GM12892 (cell line): ENCODE results near the gene KCNIP4.
"Not testable (repeated sequence)": the region's sequence is repeated elsewhere in the genome, so short reads cannot be mapped to it uniquely, and the experiment has no call there.

ENCODE experiments used
- DNase-seq: peaks from one replicate; pipeline ENCODE4 v3.0.0; 2011; ENCODE audit not compliant: insufficient read length
- FAIRE-seq: peaks from 2 replicates; lab custom pipeline; 2011; peaks lifted over from hg19 to GRCh38; lab: Jason Lieb, UNC
- POLR2A ChIP-seq: IDR thresholded peaks from 2 replicates; pipeline ENCODE4 v1.6.1; 2011; ENCODE audit warnings: low read depth, low read length, control low read depth
- POLR2AphosphoS5 ChIP-seq: IDR thresholded peaks from 2 replicates; pipeline ENCODE4 v1.6.1; 2011; ENCODE audit warnings: low read depth, low read length, control low read depth
- TAF1 ChIP-seq: IDR thresholded peaks from 2 replicates; pipeline ENCODE4 v1.6.1; 2011; ENCODE audit warnings: low read depth, mild to moderate bottlenecking, control low read depth, low read length, borderline replicate concordance

KCNIP4 gene

DNA sequence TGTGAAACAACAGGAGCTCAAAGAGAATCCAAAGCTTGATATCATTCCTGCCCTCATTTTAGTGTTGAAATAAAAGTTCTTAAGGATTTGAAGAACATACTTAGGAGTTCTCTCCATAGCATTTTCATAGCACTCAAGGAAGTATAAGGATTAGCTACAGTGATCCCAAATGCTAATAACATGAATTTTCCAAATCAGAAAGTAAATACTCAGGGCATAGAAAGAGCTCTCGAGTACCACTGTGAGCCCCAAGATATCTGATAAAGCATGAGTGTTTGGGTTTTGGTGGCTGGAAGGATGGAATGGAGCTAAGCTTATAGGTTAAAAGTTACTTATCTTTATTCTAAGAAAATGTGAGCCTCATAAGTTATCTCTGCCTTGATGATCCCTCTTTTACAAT lies 584.9 kb downstream of the KCNIP4 start:
- FAIRE-seq (no peak), DNase-seq (no peak)
- TF ChIP-seq POLR2A, result no peak
- no peak for TF ChIP-seq TAF1
- TF ChIP-seq POLR2AphosphoS5, result no peak

DNA sequence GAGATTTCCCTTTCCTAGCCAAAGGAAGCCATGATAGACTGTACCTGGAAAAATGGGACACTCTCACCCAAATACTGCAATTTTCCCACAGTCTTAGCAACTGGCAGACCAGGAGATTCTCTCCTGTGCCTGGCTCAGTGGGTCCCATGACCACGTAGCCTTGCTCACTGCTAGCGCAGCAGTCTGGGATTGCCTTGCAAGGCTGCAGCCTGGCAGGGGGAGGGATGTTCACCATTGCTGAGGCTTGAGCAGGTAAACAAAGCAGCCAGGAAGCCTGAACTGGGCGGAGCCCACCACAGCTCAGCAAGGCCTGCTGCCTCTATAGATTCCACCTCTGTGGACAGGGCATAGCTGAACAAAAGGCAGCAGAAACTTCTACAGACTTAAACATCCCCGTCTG lies 596.2 kb downstream of the KCNIP4 start:
- DNase-seq, FAIRE-seq: not testable (repeated sequence)

DNA sequence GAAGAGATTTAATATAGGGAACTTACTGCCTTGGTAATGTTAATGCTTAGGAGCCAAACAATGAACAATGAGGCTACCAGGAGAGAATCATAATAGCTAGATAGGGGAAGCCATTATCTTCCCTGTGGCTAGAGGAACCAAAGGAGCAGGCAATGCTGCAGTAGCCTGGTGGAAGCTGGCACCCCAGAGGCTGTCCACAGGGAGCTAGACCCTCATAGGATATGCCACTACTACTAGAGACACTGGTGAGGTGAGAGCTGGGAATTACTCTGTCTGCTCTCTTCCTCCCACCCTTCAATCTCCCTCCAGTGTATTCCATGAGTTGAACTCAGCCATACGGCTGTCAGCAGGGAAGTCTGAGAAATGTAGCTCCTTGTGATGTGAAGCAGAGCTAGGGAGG lies 601.4 kb downstream of the KCNIP4 start:
- FAIRE-seq (no peak), DNase-seq (no peak)
- TF ChIP-seq TAF1, result no peak
- no peak for TF ChIP-seq POLR2AphosphoS5
- no peak for TF ChIP-seq POLR2A

DNA sequence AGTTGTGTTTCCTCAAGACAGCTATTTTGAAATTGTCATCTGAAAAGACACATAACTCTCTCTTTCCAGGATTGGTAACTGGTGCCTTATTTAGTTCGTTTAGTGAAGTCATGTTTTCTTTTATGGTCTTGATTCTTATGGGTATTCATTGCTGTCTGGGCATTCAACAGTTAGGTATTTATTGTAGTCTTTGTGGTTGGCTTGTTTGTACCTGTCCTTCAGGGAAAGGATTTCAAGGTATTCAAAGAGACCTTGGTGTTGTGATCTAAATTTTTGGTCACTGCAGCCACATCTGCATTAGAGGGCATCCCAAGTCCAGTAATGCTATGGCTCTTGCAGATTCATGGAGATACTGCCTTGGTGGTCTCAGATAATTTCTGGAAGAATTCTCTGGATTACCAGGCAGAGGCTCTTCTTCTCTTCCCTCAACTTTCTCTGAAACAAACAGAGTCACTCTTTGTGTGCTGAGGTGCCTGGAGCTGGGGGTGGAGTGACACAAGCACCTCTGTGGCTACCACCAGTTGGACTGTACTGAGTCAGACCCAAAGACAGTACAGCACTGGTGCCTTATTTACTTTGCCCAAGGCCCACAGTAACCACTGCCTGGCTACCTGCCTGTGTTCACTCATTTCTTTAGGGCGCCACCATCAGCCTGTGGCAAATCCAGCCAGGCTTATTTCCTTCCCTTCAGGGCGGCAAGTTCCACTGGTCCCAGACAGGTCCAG lies 620.4 kb downstream of the KCNIP4 start:
- no peak for DNase-seq
- TF ChIP-seq TAF1, result no peak
- FAIRE-seq, result no peak

DNA sequence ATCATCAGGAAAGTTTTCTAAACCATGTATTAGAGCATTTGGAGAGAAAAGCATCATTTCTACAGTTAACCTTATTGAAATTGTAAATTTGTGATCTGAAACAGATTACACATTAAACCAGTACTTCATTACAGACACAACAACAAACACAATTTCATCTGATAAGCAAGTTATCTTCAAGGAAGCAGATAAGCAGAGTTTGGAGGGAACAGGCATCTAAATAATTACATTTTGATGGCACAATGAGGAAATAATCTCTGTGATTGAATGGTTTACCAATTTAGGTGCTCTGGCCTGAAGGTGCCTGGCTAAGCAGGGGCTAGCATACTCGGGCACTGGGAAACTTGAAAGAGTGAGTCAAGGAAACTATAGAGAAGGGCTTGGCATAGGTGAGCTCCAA lies 628.5 kb downstream of the KCNIP4 start:
- DNase-seq (no peak), FAIRE-seq (no peak)
- TF ChIP-seq POLR2AphosphoS5 (no peak), TAF1 (no peak), POLR2A (no peak)

DNA sequence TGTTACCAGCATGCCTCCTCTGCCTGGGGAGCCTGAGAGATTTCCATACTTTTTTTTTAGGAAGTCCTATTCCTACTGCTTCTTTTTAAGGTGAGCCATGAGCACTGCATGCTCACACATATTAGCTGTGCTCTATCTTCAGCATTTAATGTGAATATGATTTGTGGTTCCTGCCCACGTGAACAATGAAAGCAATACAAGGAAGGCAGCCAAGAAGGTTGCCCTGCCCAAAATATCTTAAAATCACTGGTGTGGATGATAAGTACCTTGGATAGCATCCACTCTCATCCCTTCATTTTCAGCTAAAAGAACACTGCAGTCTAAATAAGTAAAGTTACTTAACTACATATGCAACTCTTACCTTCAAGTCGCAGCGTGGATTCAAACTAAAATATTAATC lies 640.9 kb downstream of the KCNIP4 start:
- no peak for TF ChIP-seq TAF1
- TF ChIP-seq POLR2AphosphoS5, result no peak
- no peak for TF ChIP-seq POLR2A
- no peak for DNase-seq
- no peak for FAIRE-seq

DNA sequence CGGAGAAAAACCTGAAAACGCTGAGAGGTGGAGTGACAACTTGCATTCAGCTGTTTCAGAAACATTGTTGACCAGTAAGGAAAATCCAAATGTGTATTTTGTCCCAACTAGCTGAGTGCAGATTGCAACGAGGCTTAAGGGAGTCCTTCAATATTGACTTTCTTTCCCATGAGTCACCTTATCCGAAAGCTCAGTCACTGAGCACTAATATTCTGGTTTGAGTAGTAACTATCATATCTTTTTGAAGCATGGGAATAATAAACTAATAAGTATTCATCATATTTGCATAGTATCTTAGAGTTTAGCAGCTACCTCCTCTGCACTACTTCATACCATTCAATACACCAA lies 644.1 kb downstream of the KCNIP4 start:
- no peak for DNase-seq
- TF ChIP-seq POLR2AphosphoS5 (no peak), POLR2A (no peak), TAF1 (no peak)
- FAIRE-seq, result no peak

DNA sequence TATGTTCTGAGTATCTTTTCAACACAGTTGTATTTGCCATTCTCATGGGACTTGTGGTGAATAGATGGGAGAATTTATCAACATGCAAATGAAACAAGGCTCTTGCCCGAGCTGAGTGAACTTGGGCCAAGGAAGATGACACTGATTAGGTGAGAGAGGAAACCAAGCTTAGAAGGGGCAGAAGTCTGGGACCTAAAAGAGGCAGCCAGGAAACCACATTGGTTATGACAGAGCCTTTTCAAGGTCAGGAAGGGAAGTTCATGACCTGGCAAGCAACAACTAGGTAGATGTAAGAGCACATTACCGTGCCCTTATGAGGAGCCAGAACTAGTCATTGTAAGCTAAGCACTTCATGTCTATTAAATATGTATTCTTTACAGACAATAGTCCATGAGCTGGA lies 658.0 kb downstream of the KCNIP4 start:
- TF ChIP-seq POLR2AphosphoS5, result no peak
- FAIRE-seq (no peak), DNase-seq (no peak)

DNA sequence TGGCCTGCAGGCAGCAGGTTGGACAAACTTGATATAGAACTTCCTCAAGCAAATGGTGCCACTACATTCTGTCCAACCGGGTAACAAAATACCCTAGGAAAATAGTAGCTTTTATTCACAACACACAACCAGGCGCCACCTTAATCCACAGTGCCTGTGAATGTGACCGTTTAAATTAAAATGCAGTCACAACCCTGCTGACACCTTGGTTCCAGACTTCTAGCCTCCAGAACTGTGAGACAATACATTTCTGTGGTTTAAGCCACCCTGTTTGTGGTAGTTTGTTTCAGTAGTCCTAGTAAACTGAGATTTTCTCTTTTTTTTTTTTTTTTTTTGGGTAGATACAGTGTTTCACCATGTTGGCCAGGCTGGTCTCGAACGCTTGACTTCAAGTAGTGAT lies 672.5 kb downstream of the KCNIP4 start:
- no peak for FAIRE-seq
- no peak for DNase-seq
- TF ChIP-seq POLR2AphosphoS5 (no peak), POLR2A (no peak), TAF1 (no peak)

DNA sequence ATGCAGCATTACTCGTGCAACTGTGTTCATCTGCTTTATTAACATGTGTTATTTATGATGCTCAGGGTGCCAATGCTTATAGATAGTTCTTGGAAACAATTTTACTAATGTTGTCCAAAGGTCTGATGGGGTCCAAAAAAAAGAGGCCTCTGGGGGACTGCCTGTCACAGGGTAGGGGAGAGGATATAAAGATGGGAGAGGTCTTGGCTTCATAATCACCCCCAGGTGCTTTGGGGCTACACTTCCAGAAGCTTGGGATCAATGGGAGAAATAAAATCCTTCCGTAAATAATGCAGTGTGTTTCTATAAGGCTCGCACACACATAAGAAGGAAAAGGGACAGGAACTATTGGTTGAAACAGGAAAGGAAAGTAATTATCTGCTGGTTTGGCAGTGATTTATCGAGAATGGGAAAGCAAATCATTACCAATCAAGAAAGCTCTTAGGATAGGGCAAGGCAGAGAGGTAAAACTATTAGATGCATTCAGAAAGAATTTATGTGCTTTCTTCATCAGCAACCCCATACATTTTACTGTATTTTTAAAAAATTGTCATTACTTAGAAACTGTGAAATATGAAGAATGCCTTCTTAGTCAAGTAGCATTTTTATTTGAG lies 677.0 kb downstream of the KCNIP4 start:
- TF ChIP-seq POLR2AphosphoS5 (no peak), POLR2A (no peak), TAF1 (no peak)
- FAIRE-seq (no peak), DNase-seq (no peak)

DNA sequence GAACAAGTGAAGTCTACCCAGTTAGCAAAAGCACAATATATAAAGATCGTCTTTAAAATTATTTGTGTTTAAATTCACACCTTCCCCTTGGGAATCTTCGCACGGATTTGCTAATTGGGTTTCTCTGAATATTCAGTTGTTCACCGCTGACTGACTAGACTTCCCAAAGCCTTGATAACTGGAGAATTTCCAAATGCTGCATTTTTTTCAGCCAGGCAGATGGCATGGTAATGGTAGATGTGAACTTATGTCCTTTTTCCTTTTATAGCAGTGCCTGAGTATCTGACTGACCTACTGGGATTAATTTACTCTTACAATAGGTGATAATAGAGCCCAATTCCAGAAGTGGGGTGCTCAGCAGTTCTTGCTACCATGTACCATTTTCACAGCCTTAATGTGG lies 700.2 kb downstream of the KCNIP4 start:
- TF ChIP-seq POLR2A (no peak), TAF1 (no peak), POLR2AphosphoS5 (no peak)
- no peak for DNase-seq
- FAIRE-seq, result no peak

DNA sequence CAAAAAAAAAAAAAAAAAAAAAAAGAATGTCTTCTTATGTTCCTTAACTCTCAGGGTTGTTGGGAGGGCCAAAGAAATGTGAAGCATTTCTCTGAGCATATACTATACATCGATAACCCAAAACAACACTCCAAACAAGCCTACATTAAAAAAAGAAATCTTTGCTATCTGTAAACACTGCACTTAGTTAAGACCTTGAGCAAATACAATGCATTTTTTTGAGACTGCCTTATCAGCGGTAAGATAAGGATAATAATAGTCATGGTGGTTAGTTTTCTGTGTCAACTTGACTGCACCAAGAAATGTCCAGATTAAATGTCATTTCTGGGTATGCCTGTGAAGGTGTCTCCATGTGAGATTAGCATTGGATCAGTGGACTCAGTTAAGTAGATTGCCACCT lies 706.4 kb downstream of the KCNIP4 start:
- DNase-seq (no peak), FAIRE-seq (no peak)
- TF ChIP-seq POLR2A (no peak), TAF1 (no peak), POLR2AphosphoS5 (no peak)
